Measurements from ENCODE around the gene FIBCD1. TPM values are rescaled to one million over a fixed set of nuclear protein-coding genes. Genes with fewer than 3 reads are reported as not detected.

Gene FIBCD1
- total RNA-seq, 1 experiment from 2014 or later: not detected

GRCh38 chr9:130868230-130868629 lies 70.8 kb downstream of the FIBCD1 start:
- Histone ChIP-seq H3K9me3 (ENCODE audit: low read length) (no peaks in the 10 kb centered on the region), H3K4me3 (ENCODE audit: low read length) (no peak overlapping the region), H4K20me1 (ENCODE audit: insufficient read depth, low read depth, low read length) (peaks cover 6% of the 10 kb centered on the region; the same call in 1 of the 2 replicates), H3K27me3 (ENCODE audit: low read length) (no peaks in the 10 kb centered on the region), H3K9me2 (replicated peaks; ENCODE audit: insufficient read depth, low read length) (no peaks in the 10 kb centered on the region), H3K9ac (ENCODE audit: low read length) (no peak overlapping the region), H3K4me1 (ENCODE audit: low read length) (no peaks in the 10 kb centered on the region), H3K79me2 (ENCODE audit: low read length) (no peaks in the 10 kb centered on the region; the same call in 1 of the 2 replicates), H3K36me3 (ENCODE audit: insufficient read depth, low read length) (0 out of 2 replicates have a peak, but pooled peaks cover 3% of the 10 kb centered on the region), H2AFZ (ENCODE audit: low read length) (no peak overlapping the region), H3K27ac (ENCODE audit: low read length) (no peak overlapping the region), H3K4me2 (ENCODE audit: low read depth, low read length, poor library complexity, severe bottlenecking) (no peak overlapping the region)
- DNase-seq: peak; percentile 36

GRCh38 chr9:130867556-130867955 lies 71.5 kb downstream of the FIBCD1 start:
- no peaks in the 10 kb centered on the region for H3K9me2 ChIP-seq (replicated peaks; ENCODE audit: insufficient read depth, low read length)
- no peak overlapping the region for H3K9ac ChIP-seq (ENCODE audit: low read length)
- DNase-seq: peak; percentile 30
- 0 out of 2 replicates have a peak, but pooled peaks cover 3% of the 10 kb centered on the region for H3K36me3 ChIP-seq (ENCODE audit: insufficient read depth, low read length)
- no peaks in the 10 kb centered on the region for H3K27me3 ChIP-seq (ENCODE audit: low read length)
- H3K79me2 ChIP-seq (ENCODE audit: low read length): no peaks in the 10 kb centered on the region; the same call in 1 of the 2 replicates
- no peaks in the 10 kb centered on the region for H3K9me3 ChIP-seq (ENCODE audit: low read length)
- peaks cover 6% of the 10 kb centered on the region; the same call in 1 of the 2 replicates for H4K20me1 ChIP-seq (ENCODE audit: insufficient read depth, low read depth, low read length)
- no peak overlapping the region for H3K4me3 ChIP-seq (ENCODE audit: low read length)
- H3K27ac ChIP-seq (ENCODE audit: low read length): no peak overlapping the region
- H3K4me2 ChIP-seq (ENCODE audit: low read depth, low read length, poor library complexity, severe bottlenecking): no peak overlapping the region
- no peaks in the 10 kb centered on the region for H3K4me1 ChIP-seq (ENCODE audit: low read length)
- no peak overlapping the region for H2AFZ ChIP-seq (ENCODE audit: low read length)

DNA sequence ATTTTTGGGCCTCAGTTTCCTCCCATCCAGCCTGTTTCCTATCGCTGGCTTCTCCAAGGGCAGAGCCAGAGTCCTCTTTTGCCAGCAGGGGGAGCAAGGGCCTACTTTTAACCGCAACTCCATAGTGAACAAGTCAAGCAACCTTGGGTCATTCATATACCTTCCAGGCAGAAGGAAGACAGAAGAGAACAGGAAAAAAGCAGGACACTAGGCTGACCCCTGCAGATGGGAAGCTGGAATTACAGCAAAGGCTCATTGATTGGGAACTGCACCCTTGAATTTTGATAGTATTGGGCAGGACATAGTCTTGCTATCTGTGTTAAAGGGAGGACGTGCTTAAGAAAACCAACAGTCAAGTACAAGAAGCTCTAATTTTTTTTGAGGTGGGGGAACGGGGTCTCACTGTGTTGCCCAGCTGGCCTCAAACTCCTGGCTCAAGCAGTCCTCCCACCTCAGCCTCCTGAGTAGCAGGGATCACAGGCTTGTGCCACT lies 72.5 kb downstream of the FIBCD1 start:
- DNase-seq: peak; percentile 82

DNA sequence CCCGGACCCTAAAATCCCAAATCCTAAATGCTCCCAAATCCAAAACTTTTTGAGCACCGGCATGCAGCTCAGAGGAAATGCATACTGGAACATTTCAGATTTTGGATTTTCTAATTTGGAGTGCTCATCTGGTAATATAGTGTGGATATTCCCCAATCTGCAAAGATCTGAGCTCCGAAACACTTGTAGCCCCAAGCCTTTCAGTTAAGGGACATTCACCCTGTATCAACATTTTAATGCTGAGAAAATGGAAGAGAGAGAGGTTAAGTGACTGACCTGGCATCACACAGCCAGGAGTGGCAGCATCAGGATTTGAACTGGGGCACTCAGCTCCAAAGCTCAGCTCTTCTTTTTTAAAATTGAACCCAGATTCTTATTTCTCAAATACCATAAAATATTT lies 73.1 kb downstream of the FIBCD1 start:
- Histone ChIP-seq H3K4me3 (ENCODE audit: low read length) (no peak overlapping the region), H3K79me2 (ENCODE audit: low read length) (no peaks in the 10 kb centered on the region; the same call in 1 of the 2 replicates)

More for the DNA sequence above, 72.5 kb downstream of the FIBCD1 start:
- no peaks in the 10 kb centered on the region for H3K27me3 ChIP-seq (ENCODE audit: low read length)
- no peak overlapping the region for H2AFZ ChIP-seq (ENCODE audit: low read length)
- no peaks in the 10 kb centered on the region for H3K4me1 ChIP-seq (ENCODE audit: low read length)
- H3K79me2 ChIP-seq (ENCODE audit: low read length): no peaks in the 10 kb centered on the region; the same call in 1 of the 2 replicates
- H3K4me3 ChIP-seq (ENCODE audit: low read length): no peak overlapping the region
- no peak overlapping the region for H3K27ac ChIP-seq (ENCODE audit: low read length)
- no peaks in the 10 kb centered on the region for H3K9me2 ChIP-seq (replicated peaks; ENCODE audit: insufficient read depth, low read length)
- no peaks in the 10 kb centered on the region for H3K9me3 ChIP-seq (ENCODE audit: low read length)
- H3K9ac ChIP-seq (ENCODE audit: low read length): no peak overlapping the region
- H3K4me2 ChIP-seq (ENCODE audit: low read depth, low read length, poor library complexity, severe bottlenecking): no peak overlapping the region
- peaks cover 6% of the 10 kb centered on the region; the same call in 1 of the 2 replicates for H4K20me1 ChIP-seq (ENCODE audit: insufficient read depth, low read depth, low read length)
- H3K36me3 ChIP-seq (ENCODE audit: insufficient read depth, low read length): no peaks in the 10 kb centered on the region

GRCh38 chr9:130864541-130864940 lies 74.5 kb downstream of the FIBCD1 start:
- no peaks in the 10 kb centered on the region for H3K9me2 ChIP-seq (replicated peaks; ENCODE audit: insufficient read depth, low read length)
- no peaks in the 10 kb centered on the region for H3K4me1 ChIP-seq (ENCODE audit: low read length)
- peaks cover 3% of the 10 kb centered on the region; the same call in 1 of the 2 replicates for H3K79me2 ChIP-seq (ENCODE audit: low read length)
- H3K36me3 ChIP-seq (ENCODE audit: insufficient read depth, low read length): no peaks in the 10 kb centered on the region
- H3K4me3 ChIP-seq (ENCODE audit: low read length): no peak overlapping the region
- no peaks in the 10 kb centered on the region for H3K9me3 ChIP-seq (ENCODE audit: low read length)
- H3K27ac ChIP-seq (ENCODE audit: low read length): no peak overlapping the region
- no peak overlapping the region for H3K9ac ChIP-seq (ENCODE audit: low read length)
- no peaks in the 10 kb centered on the region for H3K27me3 ChIP-seq (ENCODE audit: low read length)
- H3K4me2 ChIP-seq (ENCODE audit: low read depth, low read length, poor library complexity, severe bottlenecking): no peak overlapping the region
- DNase-seq: no peak
- peaks cover 6% of the 10 kb centered on the region; the same call in 1 of the 2 replicates for H4K20me1 ChIP-seq (ENCODE audit: insufficient read depth, low read depth, low read length)
- H2AFZ ChIP-seq (ENCODE audit: low read length): no peak overlapping the region

More for the DNA sequence above, 73.1 kb downstream of the FIBCD1 start:
- H3K4me1 ChIP-seq (ENCODE audit: low read length): no peaks in the 10 kb centered on the region
- H3K9me2 ChIP-seq (replicated peaks; ENCODE audit: insufficient read depth, low read length): no peaks in the 10 kb centered on the region
- H3K27me3 ChIP-seq (ENCODE audit: low read length): no peaks in the 10 kb centered on the region
- H3K4me2 ChIP-seq (ENCODE audit: low read depth, low read length, poor library complexity, severe bottlenecking): no peak overlapping the region
- H3K27ac ChIP-seq (ENCODE audit: low read length): no peak overlapping the region
- DNase-seq: no peak
- no peak overlapping the region for H3K9ac ChIP-seq (ENCODE audit: low read length)
- no peaks in the 10 kb centered on the region for H3K36me3 ChIP-seq (ENCODE audit: insufficient read depth, low read length)
- H3K9me3 ChIP-seq (ENCODE audit: low read length): no peaks in the 10 kb centered on the region
- no peak overlapping the region for H2AFZ ChIP-seq (ENCODE audit: low read length)
- peaks cover 6% of the 10 kb centered on the region; the same call in 1 of the 2 replicates for H4K20me1 ChIP-seq (ENCODE audit: insufficient read depth, low read depth, low read length)

DNA sequence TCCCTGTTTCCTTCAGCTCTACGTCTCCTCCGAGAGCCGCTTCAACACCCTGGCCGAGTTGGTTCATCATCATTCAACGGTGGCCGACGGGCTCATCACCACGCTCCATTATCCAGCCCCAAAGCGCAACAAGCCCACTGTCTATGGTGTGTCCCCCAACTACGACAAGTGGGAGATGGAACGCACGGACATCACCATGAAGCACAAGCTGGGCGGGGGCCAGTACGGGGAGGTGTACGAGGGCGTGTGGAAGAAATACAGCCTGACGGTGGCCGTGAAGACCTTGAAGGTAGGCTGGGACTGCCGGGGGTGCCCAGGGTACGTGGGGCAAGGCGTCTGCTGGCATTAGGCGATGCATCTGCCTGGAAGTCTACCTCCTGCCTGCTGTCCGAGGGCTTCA lies 76.3 kb downstream of the FIBCD1 start:
- Histone ChIP-seq H3K79me2 (ENCODE audit: low read length) (peaks cover 8% of the 10 kb centered on the region; the same call in 1 of the 2 replicates), H2AFZ (ENCODE audit: low read length) (no peak overlapping the region), H3K27me3 (ENCODE audit: low read length) (no peaks in the 10 kb centered on the region), H3K9me3 (ENCODE audit: low read length) (no peaks in the 10 kb centered on the region), H3K36me3 (ENCODE audit: insufficient read depth, low read length) (no peaks in the 10 kb centered on the region), H3K9ac (ENCODE audit: low read length) (no peak overlapping the region), H3K4me3 (ENCODE audit: low read length) (no peak overlapping the region), H3K9me2 (replicated peaks; ENCODE audit: insufficient read depth, low read length) (no peaks in the 10 kb centered on the region), H3K27ac (ENCODE audit: low read length) (no peak overlapping the region), H4K20me1 (ENCODE audit: insufficient read depth, low read depth, low read length) (peaks cover 6% of the 10 kb centered on the region; the same call in 1 of the 2 replicates), H3K4me2 (ENCODE audit: low read depth, low read length, poor library complexity, severe bottlenecking) (no peak overlapping the region), H3K4me1 (ENCODE audit: low read length) (no peaks in the 10 kb centered on the region)
- no peak for DNase-seq

DNA sequence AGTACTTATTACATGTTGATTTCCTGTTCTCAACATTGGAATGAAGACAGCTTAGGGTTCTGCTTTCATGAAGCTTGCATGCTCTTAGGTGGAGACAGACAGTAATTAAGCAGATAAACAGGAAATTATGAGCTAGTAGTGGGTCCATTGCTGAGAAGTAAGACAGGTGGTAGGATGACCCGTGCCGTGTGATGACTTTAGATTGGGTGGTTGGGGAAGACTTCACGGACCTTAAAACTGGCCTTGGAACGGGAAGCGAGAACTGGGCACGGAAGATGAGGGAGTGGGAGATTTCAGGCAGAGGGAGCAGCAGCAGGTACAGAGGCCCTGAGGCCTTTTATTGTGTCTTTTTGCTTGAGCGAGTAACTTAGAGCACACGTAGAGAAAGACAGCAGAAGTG lies 76.8 kb downstream of the FIBCD1 start:
- Histone ChIP-seq H3K9ac (ENCODE audit: low read length) (no peak overlapping the region), H3K27me3 (ENCODE audit: low read length) (no peaks in the 10 kb centered on the region), H3K27ac (ENCODE audit: low read length) (no peak overlapping the region), H2AFZ (ENCODE audit: low read length) (no peak overlapping the region), H3K9me2 (replicated peaks; ENCODE audit: insufficient read depth, low read length) (no peaks in the 10 kb centered on the region), H3K9me3 (ENCODE audit: low read length) (no peaks in the 10 kb centered on the region), H3K4me1 (ENCODE audit: low read length) (no peaks in the 10 kb centered on the region), H3K79me2 (ENCODE audit: low read length) (peaks cover 9% of the 10 kb centered on the region; the same call in 1 of the 2 replicates), H4K20me1 (ENCODE audit: insufficient read depth, low read depth, low read length) (peaks cover 6% of the 10 kb centered on the region; the same call in 1 of the 2 replicates), H3K4me2 (ENCODE audit: low read depth, low read length, poor library complexity, severe bottlenecking) (no peak overlapping the region), H3K36me3 (ENCODE audit: insufficient read depth, low read length) (no peaks in the 10 kb centered on the region), H3K4me3 (ENCODE audit: low read length) (no peak overlapping the region)
- no peak for DNase-seq

DNA sequence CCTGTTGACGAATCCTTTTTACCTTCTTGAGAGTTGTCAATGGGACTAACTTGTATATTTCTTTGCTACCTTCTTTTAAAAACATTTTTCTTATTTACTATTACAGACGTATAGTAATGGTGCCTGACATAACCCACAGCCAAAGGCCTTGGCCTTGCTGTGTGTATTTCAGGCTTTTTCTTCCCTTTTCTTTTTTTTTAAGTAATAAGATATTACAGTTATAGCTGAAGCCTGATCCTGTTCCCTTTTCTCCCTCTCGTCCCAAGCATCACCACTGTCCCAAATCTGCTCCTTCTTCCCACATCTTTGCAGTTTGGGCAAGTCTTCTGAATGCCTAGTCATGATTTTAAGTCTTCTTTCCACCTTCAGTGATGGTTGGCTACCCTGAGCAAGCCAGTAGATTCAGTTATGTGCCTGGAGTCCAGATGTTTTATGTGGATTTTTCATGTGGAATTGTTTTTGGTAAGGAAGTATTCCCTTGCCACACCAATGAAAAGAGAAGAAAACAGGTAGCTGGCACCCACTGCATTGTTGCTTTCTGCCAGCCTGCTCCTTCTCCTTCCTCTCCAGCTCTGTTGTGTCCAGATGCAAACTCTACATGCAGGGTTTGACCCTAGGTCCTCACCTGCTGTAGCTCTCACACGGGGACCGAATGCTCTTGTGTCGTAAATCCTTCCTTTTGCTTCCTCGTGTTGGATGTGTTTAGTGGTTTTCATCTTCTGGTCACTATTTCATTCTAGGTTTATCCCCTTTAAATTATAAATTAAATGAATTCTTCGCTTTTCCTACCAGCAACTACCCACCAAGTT lies 77.5 kb downstream of the FIBCD1 start:
- Histone ChIP-seq H3K36me3 (ENCODE audit: insufficient read depth, low read length) (no peaks in the 10 kb centered on the region), H3K4me2 (ENCODE audit: low read depth, low read length, poor library complexity, severe bottlenecking) (no peak overlapping the region), H4K20me1 (ENCODE audit: insufficient read depth, low read depth, low read length) (peaks cover 6% of the 10 kb centered on the region; the same call in 1 of the 2 replicates), H3K9me2 (replicated peaks; ENCODE audit: insufficient read depth, low read length) (no peaks in the 10 kb centered on the region), H3K4me1 (ENCODE audit: low read length) (no peaks in the 10 kb centered on the region), H3K4me3 (ENCODE audit: low read length) (no peak overlapping the region), H3K27ac (ENCODE audit: low read length) (no peak overlapping the region), H3K27me3 (ENCODE audit: low read length) (no peaks in the 10 kb centered on the region), H2AFZ (ENCODE audit: low read length) (no peak overlapping the region), H3K9ac (ENCODE audit: low read length) (no peak overlapping the region), H3K9me3 (ENCODE audit: low read length) (no peaks in the 10 kb centered on the region), H3K79me2 (ENCODE audit: low read length) (0 out of 2 replicates have a peak, but pooled peaks cover 9% of the 10 kb centered on the region)
- DNase-seq: no peak

Data from Karpas-422 (cell line).